ENCODE results near the gene ATP9B. TPM values are rescaled to one million over a fixed set of nuclear protein-coding genes. Genes with fewer than 3 reads are reported as not detected.

The ATP9B gene
- total RNA-seq = 45.3 and 49.9 TPM in 2 replicates
- long read RNA-seq, full-length matches to known transcripts = 24 of 81 reads
- long read RNA-seq, partial matches to known transcripts = 14 of 81 reads
- long read RNA-seq, other reads (novel, unspliced or antisense) = 43 of 81 reads

GRCh38 chr18:79068937-79069716 lies at the start of gene ATP9B:
TSS of gene ATP9B (plus strand) at chr18:79069394. CDS start at chr18:79069411, 17 bp downstream.
- H3K27ac Mint-ChIP-seq = peak within 1 kb of the TSS; percentile 93
- no peak for TF ChIP-seq CTCF (IDR thresholded peaks at IDR 0.05; ENCODE audit: unreplicated experiment)
- H3K4me3 Mint-ChIP-seq (ENCODE audit: low read depth) = peak within 1 kb of the TSS; percentile 88
- peaks cover 9% of the 10 kb centered on the region for H3K4me1 Mint-ChIP-seq (ENCODE audit: low read depth)
- peaks cover 23% of the 10 kb centered on the region for H3K27me3 Mint-ChIP-seq
- H3K36me3 Mint-ChIP-seq (ENCODE audit: insufficient read depth) = peaks cover 24% of the 10 kb centered on the region
- peaks cover 33% of the 10 kb centered on the region for H3K9me3 Mint-ChIP-seq (ENCODE audit: low read depth)
- DNase-seq (ENCODE audit: low spot score, unreplicated experiment) = peak; percentile 98

GRCh38 chr18:79019881-79020280 lies 49.3 kb upstream of the ATP9B start:
- H3K27ac Mint-ChIP-seq = no peak overlapping the region
- H3K36me3 Mint-ChIP-seq (ENCODE audit: insufficient read depth) = no peaks in the 10 kb centered on the region
- H3K4me3 Mint-ChIP-seq (ENCODE audit: low read depth) = no peak overlapping the region
- DNase-seq (ENCODE audit: low spot score, unreplicated experiment) = no peak
- no peaks in the 10 kb centered on the region for H3K4me1 Mint-ChIP-seq (ENCODE audit: low read depth)
- TF ChIP-seq CTCF (IDR thresholded peaks at IDR 0.05; ENCODE audit: unreplicated experiment) = no peak
- no peaks in the 10 kb centered on the region for H3K27me3 Mint-ChIP-seq
- H3K9me3 Mint-ChIP-seq (ENCODE audit: low read depth) = no peaks in the 10 kb centered on the region

- TF ChIP-seq CTCF (IDR thresholded peaks at IDR 0.05; ENCODE audit: unreplicated experiment) = no peak
- Mint-ChIP-seq H3K27ac (no peak overlapping the region), H3K9me3 (ENCODE audit: low read depth) (peaks cover 1% of the 10 kb centered on the region), H3K4me1 (ENCODE audit: low read depth) (no peaks in the 10 kb centered on the region), H3K36me3 (ENCODE audit: insufficient read depth) (no peaks in the 10 kb centered on the region), H3K27me3 (no peaks in the 10 kb centered on the region), H3K4me3 (ENCODE audit: low read depth) (no peak overlapping the region)
- DNase-seq (ENCODE audit: low spot score, unreplicated experiment) = no peak
Measured at GRCh38 chr18:79022603-79023002, 46.6 kb upstream of the ATP9B start.

- Mint-ChIP-seq H3K27me3 (no peaks in the 10 kb centered on the region), H3K36me3 (ENCODE audit: insufficient read depth) (no peaks in the 10 kb centered on the region), H3K27ac (no peak overlapping the region), H3K4me1 (ENCODE audit: low read depth) (no peaks in the 10 kb centered on the region), H3K9me3 (ENCODE audit: low read depth) (peaks cover 14% of the 10 kb centered on the region), H3K4me3 (ENCODE audit: low read depth) (no peak overlapping the region)
- DNase-seq (ENCODE audit: low spot score, unreplicated experiment) = no peak
- no peak for TF ChIP-seq CTCF (IDR thresholded peaks at IDR 0.05; ENCODE audit: unreplicated experiment)
Measured at GRCh38 chr18:79026491-79026890, 42.7 kb upstream of the ATP9B start.

- TF ChIP-seq CTCF (IDR thresholded peaks at IDR 0.05; ENCODE audit: unreplicated experiment) = no peak
- Mint-ChIP-seq H3K36me3 (ENCODE audit: insufficient read depth) (no peaks in the 10 kb centered on the region), H3K27me3 (no peaks in the 10 kb centered on the region), H3K4me1 (ENCODE audit: low read depth) (no peaks in the 10 kb centered on the region), H3K27ac (no peak overlapping the region), H3K9me3 (ENCODE audit: low read depth) (peaks cover 17% of the 10 kb centered on the region), H3K4me3 (ENCODE audit: low read depth) (no peak overlapping the region)
- DNase-seq (ENCODE audit: low spot score, unreplicated experiment) = no peak
Measured at GRCh38 chr18:79030680-79031079, 38.5 kb upstream of the ATP9B start.

Data from progenitor cell of endocrine pancreas (in vitro differentiated cells).